IMR-90 (cell line): ENCODE measurements around the gene CNTN5.

ENCODE experiments used
- CTCF ChIP-seq: conservative IDR thresholded peaks from 2 replicates; pipeline ENCODE4 v1.5.1; 2012; ENCODE audit warnings: mild to moderate bottlenecking, low read depth, low read length, improper control_type of control experiment
- MXI1 ChIP-seq: IDR thresholded peaks from 2 replicates; pipeline ENCODE4 v1.6.1; 2012; ENCODE audit warnings: low read depth, mild to moderate bottlenecking, low read length, moderate library complexity, borderline replicate concordance
- NFE2L2 ChIP-seq: fragments of 150-350 bp; IDR thresholded peaks from 2 replicates; pipeline ENCODE4 v1.6.1; 2016; ENCODE audit warnings: low read depth, mild to moderate bottlenecking, low read length
- POLR2A ChIP-seq: IDR thresholded peaks from 2 replicates; pipeline ENCODE4 v1.6.1; 2012; ENCODE audit warnings: mild to moderate bottlenecking, low read depth, low read length
- RCOR1 ChIP-seq: IDR thresholded peaks from 2 replicates; pipeline ENCODE4 v1.6.1; 2012; ENCODE audit warnings: mild to moderate bottlenecking, low read length, improper control_type of control experiment; ENCODE audit not compliant: insufficient replicate concordance
- RFX5 ChIP-seq: IDR thresholded peaks from 2 replicates; pipeline ENCODE4 v1.8.0; 2012; ENCODE audit warnings: low read depth, mild to moderate bottlenecking, low read length, moderate library complexity
- USF2 ChIP-seq: fragments of 150-350 bp; IDR thresholded peaks from 2 replicates; pipeline ENCODE4 v1.6.1; 2017; ENCODE audit warnings: mild to moderate bottlenecking, antibody characterized with exemption, low read length, low read depth

- TF ChIP-seq CTCF (no peak), USF2 (no peak), RFX5 (no peak), POLR2A (no peak), MXI1 (no peak), NFE2L2 (no peak), RCOR1 (no peak)
Observed at GRCh38 chr11:99759787-99760186, 739.0 kb downstream of the CNTN5 start.
